GM10248 (cell line): ENCODE data around the gene SEMA3A.

Source experiments
- CTCF ChIA-PET: fragments of 300-600 bp; sonication (Branson Sonifier 250); formaldehyde crosslinking; extraction: SDS; loops from one replicate; lab custom pipeline; 2021; ENCODE audit warnings: antibody characterized with exemption; lab: Yijun Ruan, JAX
- POLR2A ChIA-PET: fragments of 350-650 bp; sonication (Branson Sonifier 250); formaldehyde crosslinking; extraction: SDS; loops from one replicate; lab custom pipeline; 2020; ENCODE audit warnings: antibody characterized with exemption; lab: Yijun Ruan, JAX
- DNase-seq: peaks from one replicate; pipeline ENCODE4 v3.0.0; 2012; ENCODE audit errors: extremely low spot score
- CTCF ChIP-seq: IDR thresholded peaks from 2 replicates; pipeline ENCODE4 v1.5.1; 2012; ENCODE audit warnings: mild to moderate bottlenecking, low read depth; ENCODE audit errors: extremely low read depth, missing control alignments, control extremely low read depth

Gene SEMA3A

GRCh38 chr7:84009051-84009450, 185.5 kb downstream of the SEMA3A start:
- POLR2A ChIA-PET = no interaction called here
- CTCF ChIA-PET = no interaction called here
- no peak for TF ChIP-seq CTCF
- DNase-seq = no peak

GRCh38 chr7:84003191-84003590, 191.4 kb downstream of the SEMA3A start:
- POLR2A ChIA-PET = no interaction called here
- no peak for DNase-seq
- TF ChIP-seq CTCF = no peak
- CTCF ChIA-PET = interaction anchor here (1.0 kb wide), 1 partner anchor 11 kb away, joined by 3 read pairs; no protein-coding TSS in a partner anchor

- DNase-seq = no peak
- POLR2A ChIA-PET = no interaction called here
Observed at GRCh38 chr7:84002348-84002747, 192.2 kb downstream of the SEMA3A start.

GRCh38 chr7:83996879-83997278, 197.7 kb downstream of the SEMA3A start:
- no peak for TF ChIP-seq CTCF
- DNase-seq = no peak
- ChIA-PET CTCF (no interaction called here), POLR2A (no interaction called here)

More at GRCh38 chr7:84002348-84002747, 192.2 kb downstream of the SEMA3A start:
- CTCF ChIA-PET = no interaction called here
- no peak for TF ChIP-seq CTCF

GRCh38 chr7:83987764-83988163, 206.8 kb downstream of the SEMA3A start:
- ChIA-PET CTCF (interaction anchor here (0.6 to 1.1 kb wide), 2 partner anchors 10 to 30 kb away, joined by 3 read pairs; no protein-coding TSS in a partner anchor), POLR2A (no interaction called here)
- TF ChIP-seq CTCF = no peak
- DNase-seq = no peak

- ChIA-PET POLR2A (no interaction called here), CTCF (interaction anchor here (1.5 kb wide), 1 partner anchor 50 kb away, joined by 3 read pairs; no protein-coding TSS in a partner anchor)
Observed at GRCh38 chr7:83985821-83986220, 208.8 kb downstream of the SEMA3A start.

More at GRCh38 chr7:83985821-83986220, 208.8 kb downstream of the SEMA3A start:
- no peak for DNase-seq
- no peak for TF ChIP-seq CTCF
